Dermis microvascular lymphatic vessel endothelial cell (primary cell): ENCODE results near the gene EHBP1. TPM values are rescaled to one million over a fixed set of nuclear protein-coding genes. Genes with fewer than 3 reads are reported as not detected.
"Not testable (repeated sequence)": the region's sequence is repeated elsewhere in the genome, so short reads cannot be mapped to it uniquely, and the experiment has no call there.

ENCODE experiments used
- DNase-seq, 2 donors: peaks; one replicate each; pipeline versions ENCODE4 v3.0.0 to v3.0.0-alpha.2; 2010; ENCODE audit warnings: low read depth in 2 of 2
- total RNA-seq: library from RNA; depleted of rRNA; stranded (reverse); fragments of >200 nt; gene quantifications from 2 replicates; pipeline ENCODE4 v1.2.1, GENCODE V29; 2014

EHBP1 gene
- total RNA-seq, 1 donor from 2014 or later = 13.1 TPM

DNA sequence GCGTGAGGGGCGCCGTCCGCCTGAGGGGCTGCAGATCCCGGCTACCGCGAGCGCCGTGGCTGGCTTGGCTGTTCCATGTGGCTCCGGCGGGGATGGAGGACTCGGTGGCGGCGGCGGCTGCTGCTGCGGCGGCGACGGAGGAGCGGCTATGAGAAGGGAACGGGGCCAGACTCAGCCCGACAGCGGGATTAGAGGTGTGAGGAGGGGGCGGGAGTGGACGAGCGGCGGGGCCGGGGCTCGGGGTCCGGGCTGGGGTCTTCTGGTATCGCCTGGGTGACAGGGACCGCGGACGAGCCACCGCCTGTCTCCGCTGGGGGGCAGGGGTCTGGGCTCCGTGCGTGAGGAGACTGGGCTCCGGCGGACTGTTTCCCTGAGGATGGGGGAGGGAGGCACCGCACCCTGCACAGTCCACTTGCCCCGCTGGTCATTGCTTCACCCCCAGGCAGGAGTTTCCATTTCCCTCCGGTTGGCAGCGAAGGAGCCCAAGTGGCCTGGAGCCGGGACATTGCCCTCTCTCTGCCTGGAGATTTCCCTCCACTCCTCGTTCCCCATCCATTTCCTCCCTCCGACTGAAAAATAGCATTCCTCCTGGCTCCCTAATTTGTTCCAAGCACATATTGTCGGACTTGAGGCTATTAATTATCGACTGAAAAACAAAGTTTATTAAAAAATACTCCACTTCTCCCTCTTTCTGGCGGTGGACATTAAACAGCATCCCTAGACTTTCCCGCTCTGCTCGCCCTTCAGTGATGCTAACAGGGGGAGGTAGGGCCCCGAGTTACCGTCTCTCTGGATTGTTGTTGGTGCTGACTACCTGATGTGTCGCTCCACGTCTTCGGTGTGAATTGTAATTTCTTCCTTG is 577 bp downstream of the EHBP1 start:
- peak in 1 of 2 donors; percentile 50 for DNase-seq

DNA sequence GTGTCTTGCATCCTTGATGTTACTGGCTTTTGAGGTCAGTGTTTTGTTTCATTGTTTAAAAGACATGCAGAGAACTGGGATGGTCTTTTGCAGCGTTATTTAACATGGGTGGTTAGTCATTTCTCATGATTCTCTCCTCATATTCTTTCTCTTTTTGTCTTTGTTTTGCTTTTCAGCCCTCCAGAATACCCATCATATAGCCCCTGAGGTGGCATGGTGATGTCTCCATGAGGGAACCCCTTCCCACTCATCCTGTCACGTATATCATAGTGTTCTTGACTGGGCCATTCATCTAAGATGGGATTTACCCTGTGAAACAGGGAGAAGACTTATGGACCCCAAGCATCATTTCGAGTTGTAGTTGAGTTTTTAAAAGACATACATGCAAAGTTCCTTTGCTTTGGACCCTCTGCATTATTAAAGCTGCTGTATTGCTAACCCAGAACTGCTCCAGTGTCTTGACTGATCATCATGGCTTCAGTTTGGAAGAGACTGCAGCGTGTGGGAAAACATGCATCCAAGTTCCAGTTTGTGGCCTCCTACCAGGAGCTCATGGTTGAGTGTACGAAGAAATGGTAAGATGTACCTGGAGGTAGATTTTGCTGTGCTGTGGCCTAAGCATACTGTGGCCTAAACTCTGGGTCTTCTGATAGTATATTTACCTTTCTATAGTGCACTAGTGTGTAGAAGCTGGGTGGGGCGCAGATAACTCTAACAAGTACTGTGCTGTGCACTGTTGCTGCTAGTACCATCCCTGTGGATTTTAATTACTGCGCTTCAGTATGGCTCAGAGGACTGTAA is 1.4 kb downstream of the EHBP1 start:
- DNase-seq = no peak

DNA sequence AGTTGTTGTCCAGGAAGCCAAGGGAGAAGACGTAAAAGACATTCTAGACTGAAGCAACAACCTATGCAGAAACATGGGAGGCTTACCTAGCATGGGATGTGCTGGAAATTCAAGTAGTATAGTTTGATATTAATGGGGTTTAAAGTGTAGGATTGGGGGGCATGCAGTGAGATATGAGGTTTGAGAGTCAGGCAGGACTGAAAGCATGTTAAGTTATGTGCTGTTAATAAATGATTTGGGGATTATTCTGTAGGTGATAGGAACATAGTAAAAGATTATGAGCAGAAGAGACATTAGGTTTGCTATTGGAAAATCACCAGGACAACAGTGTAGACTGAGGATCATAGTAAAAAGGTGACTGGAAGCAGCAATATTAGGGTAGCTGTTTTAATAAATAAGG is 3.2 kb downstream of the EHBP1 start:
- DNase-seq = no peak

GRCh38 chr2:62711832-62712494 is 6.5 kb downstream of the EHBP1 start:
- no peak for DNase-seq

DNA sequence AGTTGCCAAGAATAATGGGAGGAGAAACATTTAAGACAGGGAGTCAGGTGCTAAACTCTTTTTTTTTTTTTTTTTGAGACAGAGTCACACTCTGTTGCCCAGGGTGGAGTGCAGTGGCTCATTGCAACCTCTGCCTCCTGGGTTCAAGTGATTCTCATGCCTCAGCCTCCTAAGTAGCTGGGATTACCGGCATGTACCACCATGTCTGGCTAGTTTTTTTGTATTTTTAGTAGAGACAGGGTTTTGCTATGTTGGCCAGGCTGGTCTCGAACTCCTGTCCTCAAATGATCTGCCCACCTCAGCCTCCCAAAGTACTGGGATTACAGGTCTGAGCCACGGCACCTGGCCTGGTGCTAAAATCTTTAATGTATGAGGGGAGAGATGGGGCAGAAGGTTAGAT is 7.7 kb downstream of the EHBP1 start:
- DNase-seq = not testable (repeated sequence)

DNA sequence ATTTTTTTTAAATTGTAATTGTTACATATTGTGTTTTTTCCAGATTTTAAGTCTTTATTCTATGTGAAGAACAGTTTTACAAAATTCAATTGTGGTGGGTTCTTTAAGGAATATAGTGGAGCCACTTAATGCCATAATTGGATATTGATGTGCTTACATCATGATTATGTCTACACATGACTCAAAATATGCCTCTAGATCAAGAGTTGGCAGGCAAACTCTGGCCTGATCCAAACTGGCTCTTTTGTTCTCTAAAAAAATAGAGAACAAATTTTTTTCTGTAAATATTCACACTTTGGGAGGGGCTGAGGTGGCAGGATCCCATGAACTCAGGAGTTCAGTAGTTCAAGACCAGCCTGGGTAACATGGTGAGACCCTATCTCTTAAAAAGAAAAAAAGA is 8.3 kb downstream of the EHBP1 start:
- DNase-seq = no peak

DNA sequence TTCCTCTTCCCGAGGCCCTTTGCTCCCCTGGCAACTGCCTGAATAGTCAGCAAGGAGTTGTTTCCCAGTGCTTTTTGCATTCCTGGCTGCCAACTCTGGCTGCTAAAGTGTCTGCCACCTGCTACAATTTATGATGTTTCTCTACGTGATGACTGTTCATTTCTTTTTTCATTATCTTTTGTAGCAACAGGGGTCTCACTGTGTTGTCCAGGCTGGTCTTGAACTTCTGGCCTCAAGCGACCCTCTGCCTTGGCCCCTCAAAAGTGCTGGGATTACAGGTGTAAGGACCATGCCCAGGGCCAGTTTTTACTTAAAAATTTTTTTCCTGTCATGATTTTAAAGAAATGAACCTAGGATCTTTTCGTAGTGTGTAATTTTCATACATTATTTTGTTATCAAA is 11.3 kb downstream of the EHBP1 start:
- DNase-seq = no peak

- no peak for DNase-seq
Observed at GRCh38 chr2:62717503-62718081, 12.1 kb downstream of the EHBP1 start.

- no peak for DNase-seq
Observed at GRCh38 chr2:62718225-62718822, 12.8 kb downstream of the EHBP1 start.

GRCh38 chr2:62719757-62720156 is 14.2 kb downstream of the EHBP1 start:
- DNase-seq = no peak

DNA sequence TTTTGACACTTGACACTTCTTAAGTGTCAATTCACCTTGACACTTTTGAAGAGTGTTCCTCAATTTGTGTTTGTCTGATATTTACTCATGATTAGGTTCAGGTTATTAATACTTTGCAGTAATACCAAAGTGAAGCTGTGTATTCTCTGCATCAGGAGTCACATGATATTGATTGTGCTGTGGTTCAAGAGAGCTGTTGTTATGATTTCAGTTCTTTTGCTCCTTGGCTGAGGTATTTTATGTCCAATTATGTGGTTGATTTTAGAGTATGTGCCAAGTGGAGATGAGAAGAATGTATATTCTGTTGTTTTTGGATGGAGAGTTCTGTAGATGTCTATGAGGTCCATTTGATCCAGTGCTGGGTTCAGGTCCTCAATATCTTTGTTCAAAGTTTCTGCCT is 17.2 kb downstream of the EHBP1 start:
- no peak for DNase-seq

DNA sequence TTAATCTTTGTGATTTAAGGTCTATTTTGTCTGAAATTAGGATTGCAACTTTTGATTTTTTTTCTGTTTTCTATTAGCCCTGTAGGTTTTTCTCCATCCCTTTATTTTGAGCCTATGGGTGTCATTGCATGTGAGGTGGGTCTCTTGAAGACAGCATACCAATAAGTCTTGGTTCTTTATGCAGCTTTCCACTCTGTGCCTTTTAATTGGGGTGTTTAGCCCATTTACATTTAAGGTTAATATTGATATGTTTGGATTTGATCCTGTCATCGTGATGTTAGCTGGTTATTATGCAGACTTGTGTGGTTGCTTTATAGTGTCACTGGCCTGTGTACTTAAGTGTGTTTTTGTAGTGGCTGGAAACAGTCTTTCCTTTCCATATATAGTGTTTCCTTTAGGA is 17.7 kb downstream of the EHBP1 start:
- DNase-seq = peak in 1 of 2 donors; percentile 5

- no peak for DNase-seq
Observed at GRCh38 chr2:62724106-62724505, 18.6 kb downstream of the EHBP1 start.

GRCh38 chr2:62724886-62725711 is 19.6 kb downstream of the EHBP1 start:
- DNase-seq = peak in 1 of 2 donors; percentile 23

GRCh38 chr2:62725712-62726055 is 20.2 kb downstream of the EHBP1 start:
- no peak for DNase-seq

DNA sequence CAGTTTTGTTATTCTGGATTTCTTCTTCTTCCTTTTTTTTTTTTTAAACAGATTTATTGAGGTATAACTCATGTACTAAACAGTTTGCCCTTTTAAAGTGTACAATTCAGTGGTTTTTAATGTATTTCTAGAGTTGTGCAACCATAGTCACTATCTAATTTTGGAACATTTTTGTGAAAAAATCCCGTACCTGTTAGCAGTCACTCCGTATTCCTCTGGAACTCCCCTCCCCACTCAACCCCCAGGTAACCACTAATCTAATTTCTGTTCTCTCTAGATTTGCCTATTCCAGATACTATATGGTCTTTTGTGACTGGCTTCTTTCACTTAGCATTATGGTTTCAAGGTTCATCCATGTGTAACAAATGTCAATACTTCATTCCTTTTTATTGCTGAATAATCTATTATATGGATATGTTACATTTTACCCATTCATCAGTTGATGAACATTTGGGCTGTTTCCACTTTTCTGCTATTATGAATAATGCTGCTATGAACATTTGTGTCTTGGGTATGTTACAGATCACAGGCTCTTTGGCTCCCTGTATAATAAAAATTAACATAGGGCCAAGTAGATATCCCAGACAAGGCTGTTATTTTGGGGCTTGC is 21.9 kb downstream of the EHBP1 start:
- no peak for DNase-seq

DNA sequence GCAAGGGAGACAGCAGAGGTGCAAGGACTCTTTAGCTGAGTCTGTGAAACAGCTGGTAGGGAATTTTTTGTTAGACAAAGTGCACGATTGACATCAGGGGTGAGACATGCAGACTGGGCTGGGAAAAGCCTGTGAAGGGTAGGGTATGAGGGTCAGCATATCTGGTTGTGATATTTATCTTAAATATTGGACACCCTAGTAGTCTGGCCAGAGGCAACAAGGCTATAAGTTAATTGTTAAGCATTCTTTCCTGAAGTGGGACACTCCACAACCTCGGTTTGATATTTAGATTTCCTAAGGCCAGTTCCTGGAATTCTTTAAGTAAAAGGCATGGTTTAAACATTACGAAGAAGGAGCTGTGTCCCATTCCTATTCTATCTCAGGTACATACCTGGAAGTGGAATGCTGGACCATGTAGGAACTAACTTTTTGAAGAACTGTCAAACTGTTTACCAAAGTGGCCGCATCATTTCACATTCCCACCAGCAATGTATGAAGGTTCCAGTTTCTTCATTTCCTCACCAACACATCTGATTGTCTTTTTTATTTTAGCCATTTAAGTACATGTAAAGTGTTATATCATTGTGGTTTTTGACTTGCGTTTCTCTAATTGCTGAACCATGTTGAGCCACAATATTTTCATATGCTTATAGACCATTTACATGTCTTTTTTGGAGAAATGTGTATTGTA is 22.5 kb downstream of the EHBP1 start:
- no peak for DNase-seq

- DNase-seq = no peak
Observed at GRCh38 chr2:62731275-62731674, 25.8 kb downstream of the EHBP1 start.

DNA sequence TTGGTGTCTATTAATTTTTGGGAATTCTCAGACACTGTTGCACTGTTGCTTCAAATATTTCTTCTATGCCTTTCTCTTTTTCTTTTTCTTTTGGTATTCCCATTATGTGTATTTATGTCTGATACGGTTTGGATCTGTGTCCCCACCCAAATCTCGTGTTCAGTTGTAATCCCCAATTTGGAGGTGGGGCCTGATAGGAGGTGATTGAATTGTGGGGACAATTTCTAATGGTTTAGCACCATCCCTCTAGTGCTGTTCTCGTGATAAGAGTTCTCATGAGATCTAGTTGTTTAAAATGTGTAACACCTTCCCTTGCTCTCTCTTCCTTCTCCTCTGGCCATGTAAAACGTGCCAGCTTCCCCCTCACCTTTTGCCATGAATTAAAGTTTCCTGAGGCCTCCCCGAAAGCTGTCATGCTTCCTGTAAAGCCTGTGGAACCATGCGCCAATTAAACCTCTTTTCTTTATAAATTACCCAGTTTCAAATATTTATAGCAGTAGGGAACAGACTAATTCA is 26.8 kb downstream of the EHBP1 start:
- no peak for DNase-seq
